Neural progenitor cell (in vitro differentiated cells): ENCODE results near the gene TELO2.

Experiments used
- EZH2 ChIP-seq: fragments of 200-600 bp; sonication (generic); IDR thresholded peaks from 2 replicates; pipeline ENCODE4 v1.6.1; 2017; ENCODE audit warnings: antibody characterized with exemption, mild to moderate bottlenecking, moderate library complexity
- EZH2phosphoT487 ChIP-seq: fragments of 200-600 bp; sonication (generic); IDR thresholded peaks from 2 replicates; pipeline ENCODE4 v1.6.1; 2017; ENCODE audit warnings: antibody characterized with exemption
- TF ChIP-seq, protein P1 (sequence below): fragments of 200-600 bp; sonication (generic); IDR thresholded peaks from 2 replicates; pipeline ENCODE4 v1.5.1; 2017; ENCODE audit warnings: antibody characterized with exemption, mild to moderate bottlenecking

DNA sequence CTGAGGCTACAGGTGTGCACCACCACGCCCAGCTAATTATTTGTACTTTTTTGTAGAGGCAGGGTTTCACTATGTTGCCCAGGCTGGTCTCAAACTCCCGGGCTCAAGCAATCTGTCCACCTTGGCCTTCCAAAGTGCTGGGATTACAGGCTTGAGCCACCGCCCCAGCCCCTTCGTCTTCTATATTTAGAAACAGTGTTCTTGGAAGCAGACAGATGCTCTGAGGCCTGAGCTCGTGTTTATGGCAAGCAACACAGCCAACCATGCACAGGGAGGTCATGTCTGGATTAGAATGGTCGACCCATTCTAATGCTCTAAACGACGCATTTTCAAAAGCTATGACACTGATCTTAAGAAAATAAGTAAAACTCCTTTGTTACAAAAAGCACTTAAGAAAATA is 56.9 kb downstream of the TELO2 start:
- TF ChIP-seq EZH2: no peak
- TF ChIP-seq, protein P1, sequence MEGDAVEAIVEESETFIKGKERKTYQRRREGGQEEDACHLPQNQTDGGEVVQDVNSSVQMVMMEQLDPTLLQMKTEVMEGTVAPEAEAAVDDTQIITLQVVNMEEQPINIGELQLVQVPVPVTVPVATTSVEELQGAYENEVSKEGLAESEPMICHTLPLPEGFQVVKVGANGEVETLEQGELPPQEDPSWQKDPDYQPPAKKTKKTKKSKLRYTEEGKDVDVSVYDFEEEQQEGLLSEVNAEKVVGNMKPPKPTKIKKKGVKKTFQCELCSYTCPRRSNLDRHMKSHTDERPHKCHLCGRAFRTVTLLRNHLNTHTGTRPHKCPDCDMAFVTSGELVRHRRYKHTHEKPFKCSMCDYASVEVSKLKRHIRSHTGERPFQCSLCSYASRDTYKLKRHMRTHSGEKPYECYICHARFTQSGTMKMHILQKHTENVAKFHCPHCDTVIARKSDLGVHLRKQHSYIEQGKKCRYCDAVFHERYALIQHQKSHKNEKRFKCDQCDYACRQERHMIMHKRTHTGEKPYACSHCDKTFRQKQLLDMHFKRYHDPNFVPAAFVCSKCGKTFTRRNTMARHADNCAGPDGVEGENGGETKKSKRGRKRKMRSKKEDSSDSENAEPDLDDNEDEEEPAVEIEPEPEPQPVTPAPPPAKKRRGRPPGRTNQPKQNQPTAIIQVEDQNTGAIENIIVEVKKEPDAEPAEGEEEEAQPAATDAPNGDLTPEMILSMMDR: no peak
- TF ChIP-seq EZH2phosphoT487: no peak
